Stimulated activated memory B cell treated with anti-CD40 and anti-IgM and Interleukin-4, amounts not matched to agents 10 μg/mL and 1 μg/mL and 100 μg/mL, for 72 hours (primary cell): Measurements from ENCODE around the gene MMP24.
"Not testable (repeated sequence)": the region's sequence is repeated elsewhere in the genome, so short reads cannot be mapped to it uniquely, and the experiment has no call there.

Experiments
- ATAC-seq: fragments of 150-1000 bp; cut with Tn5 transposase; 2 replicates; pipeline ENCODE4 v1.10.0; 2021
- H3K27ac Mint-ChIP-seq: one replicate; pipeline ENCODE4 v1.8.0; 2022; ENCODE audit warnings: mild to moderate bottlenecking, mixed read lengths
- H3K27me3 Mint-ChIP-seq: one replicate; pipeline ENCODE4 v1.8.0; 2022; ENCODE audit warnings: mixed read lengths
- H3K36me3 Mint-ChIP-seq: one replicate; pipeline ENCODE4 v1.8.0; 2022; ENCODE audit warnings: mixed read lengths
- H3K4me1 Mint-ChIP-seq: one replicate; pipeline ENCODE4 v1.8.0; 2022; ENCODE audit warnings: mixed read lengths
- H3K4me3 Mint-ChIP-seq: one replicate; pipeline ENCODE4 v1.8.0; 2022; ENCODE audit warnings: mild to moderate bottlenecking, moderate library complexity, mixed read lengths
- H3K9me3 Mint-ChIP-seq: one replicate; pipeline ENCODE4 v1.8.0; 2022; ENCODE audit warnings: mixed read lengths

MMP24 gene

DNA sequence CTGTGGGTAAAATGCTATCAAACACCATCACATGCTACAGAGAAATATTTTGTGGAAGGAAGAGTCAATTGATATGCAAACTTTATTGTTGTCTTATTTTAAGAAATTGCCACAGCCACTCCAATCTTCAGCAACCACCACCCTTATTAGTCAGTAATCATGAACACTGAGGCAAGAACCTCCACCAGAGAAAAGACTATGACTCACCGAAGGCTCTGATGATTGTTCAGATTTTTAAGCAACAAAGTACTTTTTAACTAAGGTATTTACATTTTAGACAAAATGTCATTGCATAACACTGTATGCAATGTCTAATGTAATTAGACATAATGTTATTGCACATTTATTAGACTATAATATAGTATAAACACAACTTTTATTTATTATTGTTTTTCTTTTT, 26.2 kb upstream of the MMP24 start:
- Mint-ChIP-seq H3K27me3 (no peaks in the 10 kb centered on the region), H3K4me1 (no peaks in the 10 kb centered on the region), H3K36me3 (peaks cover 41% of the 10 kb centered on the region), H3K9me3 (peaks cover 6% of the 10 kb centered on the region), H3K27ac (no peak overlapping the region), H3K4me3 (no peak overlapping the region)
- no peak for ATAC-seq

DNA sequence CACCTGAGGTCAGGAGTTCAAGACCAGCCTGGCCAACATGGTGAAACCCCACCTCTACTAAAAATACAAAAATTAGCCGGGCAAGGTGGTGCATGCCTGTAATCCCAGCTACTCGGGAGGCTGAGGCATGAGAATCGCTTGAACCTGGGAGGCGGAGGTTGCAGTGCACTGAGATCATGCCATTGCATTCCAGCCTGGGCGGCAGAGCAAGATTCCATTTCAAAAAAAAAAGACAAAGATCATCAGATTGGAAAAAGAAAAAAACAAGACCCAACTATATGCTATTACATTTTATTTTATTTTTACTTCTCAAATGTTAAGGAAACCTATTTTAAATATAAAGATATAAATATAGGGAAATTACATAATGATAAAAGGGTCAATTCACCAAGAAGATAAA, 25.0 kb upstream of the MMP24 start:
- not testable (repeated sequence) for H3K4me3 Mint-ChIP-seq, H3K4me1 Mint-ChIP-seq, H3K9me3 Mint-ChIP-seq, ATAC-seq, H3K27me3 Mint-ChIP-seq, H3K27ac Mint-ChIP-seq
- peaks cover 38% of the 10 kb centered on the region for H3K36me3 Mint-ChIP-seq

DNA sequence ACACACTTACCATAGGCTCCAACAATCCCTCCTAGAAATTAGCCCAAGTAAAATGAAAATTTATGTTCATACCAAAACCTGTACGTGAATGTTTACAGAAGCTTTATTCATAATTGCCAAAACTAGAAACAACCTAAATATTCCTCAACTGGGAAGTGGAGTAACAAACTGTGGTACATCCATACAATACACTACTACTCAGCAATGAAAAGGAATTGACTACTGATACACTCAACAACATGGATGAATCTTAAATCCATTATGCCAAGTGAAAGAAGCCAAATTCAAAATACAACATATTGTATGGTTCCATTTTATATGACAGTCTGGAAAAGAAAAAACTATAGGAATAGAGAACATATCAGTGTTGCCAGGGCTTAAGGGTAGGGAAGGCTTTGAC, 19.7 kb upstream of the MMP24 start:
- Mint-ChIP-seq H3K4me1 (no peaks in the 10 kb centered on the region), H3K4me3 (no peak overlapping the region), H3K9me3 (no peaks in the 10 kb centered on the region), H3K27ac (no peak overlapping the region), H3K27me3 (no peaks in the 10 kb centered on the region), H3K36me3 (peaks cover 18% of the 10 kb centered on the region)
- ATAC-seq, result no peak

DNA sequence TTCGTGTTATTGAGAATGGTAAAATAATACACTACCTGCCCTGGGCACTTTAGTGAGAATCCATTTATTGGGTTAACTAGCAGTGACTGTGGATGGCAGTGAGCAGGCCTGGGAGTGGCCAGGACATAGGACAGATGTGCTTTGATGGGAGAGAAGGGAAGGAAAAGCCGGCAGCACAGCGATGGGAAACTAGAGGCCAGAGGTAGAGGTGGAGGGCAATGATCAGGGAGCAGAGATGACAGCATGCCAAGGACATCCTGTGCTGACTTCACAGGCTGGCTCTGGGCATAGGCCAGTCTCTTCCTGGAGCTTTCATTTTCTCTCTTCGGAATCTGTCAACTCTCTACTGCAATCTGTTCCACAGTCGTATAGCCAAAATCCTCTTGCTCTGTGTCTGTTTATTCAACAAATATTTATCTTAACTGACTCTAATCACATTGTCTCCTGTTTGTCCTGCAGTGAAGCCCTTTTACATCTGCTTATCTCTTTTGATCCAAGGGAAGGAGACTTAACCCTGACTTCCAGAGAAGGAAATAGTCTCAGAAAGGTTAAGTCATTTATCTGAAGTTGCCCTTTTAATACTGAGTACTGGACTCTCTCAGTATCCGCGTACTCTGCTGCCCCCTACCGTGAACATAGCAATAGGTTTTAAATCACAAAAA, 18.4 kb upstream of the MMP24 start:
- Mint-ChIP-seq H3K4me1 (no peaks in the 10 kb centered on the region), H3K4me3 (no peak overlapping the region), H3K36me3 (peaks cover 18% of the 10 kb centered on the region), H3K9me3 (no peaks in the 10 kb centered on the region), H3K27ac (no peak overlapping the region), H3K27me3 (no peaks in the 10 kb centered on the region)
- ATAC-seq, result peak; percentile 77

DNA sequence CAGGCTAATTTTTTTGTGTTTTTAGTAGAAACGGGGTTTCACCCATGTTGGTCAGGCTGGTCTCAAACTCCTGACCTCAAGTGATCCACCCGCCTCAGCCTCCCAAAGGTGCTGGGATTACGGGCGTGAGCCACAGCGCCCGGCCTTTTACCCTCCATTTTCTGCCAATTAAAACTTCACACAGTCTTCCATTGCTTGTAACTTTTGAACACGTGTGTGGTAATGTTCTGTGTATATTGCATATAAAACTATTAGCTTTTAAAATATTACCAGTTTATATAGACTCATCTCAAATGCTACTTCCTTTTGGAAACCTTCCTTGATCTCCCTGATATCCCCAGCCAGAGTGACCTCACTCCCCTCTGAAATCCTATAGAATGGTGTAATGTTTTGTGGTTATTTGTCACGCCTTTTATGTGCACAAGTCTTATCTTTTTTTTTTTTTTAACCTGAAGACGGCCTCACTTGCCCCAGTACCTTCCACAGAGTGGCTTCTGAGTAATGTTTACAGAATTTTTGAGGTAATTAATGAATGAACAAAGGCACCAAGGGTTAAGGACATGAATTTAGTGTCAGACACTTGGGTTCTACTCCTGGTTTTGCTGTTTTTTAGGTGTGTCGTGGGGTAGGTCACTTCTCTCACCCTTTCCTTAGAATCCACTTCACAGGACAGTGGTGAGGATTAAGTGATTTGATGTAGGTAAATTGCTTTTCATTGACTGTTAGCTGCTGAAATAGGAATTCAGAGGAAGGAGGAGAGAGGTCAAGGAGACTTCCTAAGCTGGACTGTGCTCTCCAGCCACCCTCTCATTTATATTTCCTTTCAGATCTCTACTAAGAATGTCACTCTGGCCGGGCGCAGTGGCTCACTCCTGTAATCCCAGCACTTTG, 11.2 kb upstream of the MMP24 start:
- no peak for ATAC-seq
- H3K4me1 Mint-ChIP-seq, result no peaks in the 10 kb centered on the region

DNA sequence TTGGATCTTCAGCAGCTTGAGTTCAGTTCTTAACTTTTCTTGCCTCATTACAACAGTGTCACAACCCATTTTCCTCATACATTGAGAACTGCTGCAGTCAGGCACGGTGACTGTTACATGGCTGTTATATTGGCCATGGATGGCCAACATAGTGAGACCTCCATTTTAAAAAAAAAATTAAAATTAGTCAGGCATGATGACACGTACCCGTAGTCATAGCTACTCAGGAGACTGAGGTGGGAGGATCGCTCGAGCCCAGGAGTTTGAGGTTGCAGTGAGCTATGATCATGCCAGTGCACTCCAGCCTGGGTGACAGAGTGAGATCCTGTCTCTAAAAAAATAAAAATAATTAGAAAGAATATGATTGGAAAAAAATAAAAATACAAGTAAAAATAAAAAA, 9.9 kb upstream of the MMP24 start:
- Mint-ChIP-seq H3K4me1 (no peaks in the 10 kb centered on the region), H3K36me3 (peaks cover 25% of the 10 kb centered on the region), H3K27me3 (no peaks in the 10 kb centered on the region), H3K4me3 (no peak overlapping the region), H3K27ac (no peak overlapping the region), H3K9me3 (no peaks in the 10 kb centered on the region)
- no peak for ATAC-seq

More for the DNA sequence above, 11.2 kb upstream of the MMP24 start:
- H3K9me3 Mint-ChIP-seq, result no peaks in the 10 kb centered on the region
- H3K27ac Mint-ChIP-seq, result no peak overlapping the region
- no peaks in the 10 kb centered on the region for H3K27me3 Mint-ChIP-seq
- H3K36me3 Mint-ChIP-seq, result peaks cover 25% of the 10 kb centered on the region
- H3K4me3 Mint-ChIP-seq, result no peak overlapping the region

DNA sequence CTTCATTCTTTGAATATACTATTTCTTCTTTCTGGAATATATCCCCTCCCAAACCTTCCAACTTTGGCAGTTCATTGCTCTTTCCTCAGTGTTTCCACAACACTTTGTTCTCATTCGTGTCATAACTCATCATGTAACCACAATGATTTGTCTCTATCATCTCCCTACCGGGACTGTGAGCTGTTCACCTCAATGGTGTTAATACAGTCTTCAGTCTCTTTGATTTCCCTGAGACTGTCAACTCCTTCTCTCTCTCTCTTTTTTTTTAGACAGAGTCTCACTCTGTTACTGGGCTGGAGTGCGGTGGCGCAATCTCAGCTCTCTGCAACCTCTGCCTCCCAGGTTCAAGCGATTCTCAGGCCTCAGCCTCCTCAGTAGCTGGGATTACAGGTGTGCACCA, 2.5 kb upstream of the MMP24 start:
- Mint-ChIP-seq H3K4me3 (no peak overlapping the region), H3K27ac (no peak overlapping the region), H3K27me3 (peaks cover 26% of the 10 kb centered on the region), H3K36me3 (peaks cover 13% of the 10 kb centered on the region), H3K4me1 (peaks cover 11% of the 10 kb centered on the region), H3K9me3 (no peaks in the 10 kb centered on the region)
- no peak for ATAC-seq

DNA sequence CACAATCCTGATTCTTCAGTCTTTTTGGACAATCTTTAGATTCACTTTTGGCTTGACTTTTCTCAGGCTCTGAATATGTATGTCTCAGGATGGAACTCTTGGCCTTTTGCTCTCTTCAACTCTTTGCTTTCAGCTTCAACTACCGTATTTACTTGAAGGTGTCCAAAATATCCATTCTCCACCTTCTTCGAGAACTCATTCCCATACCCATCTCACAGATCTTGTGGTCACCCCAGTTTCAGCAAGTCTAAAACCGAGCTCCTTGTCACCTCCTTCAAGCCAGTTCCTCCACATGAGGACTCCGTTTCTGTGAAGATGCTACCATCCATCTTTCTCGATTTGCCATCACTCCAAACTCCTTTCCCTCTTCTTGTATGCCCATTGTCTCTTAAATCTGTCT, 2.0 kb upstream of the MMP24 start:
- Mint-ChIP-seq H3K27ac (no peak overlapping the region), H3K4me3 (no peak overlapping the region), H3K9me3 (no peaks in the 10 kb centered on the region), H3K36me3 (peaks cover 17% of the 10 kb centered on the region), H3K4me1 (peaks cover 11% of the 10 kb centered on the region), H3K27me3 (peaks cover 32% of the 10 kb centered on the region)
- ATAC-seq, result no peak

DNA sequence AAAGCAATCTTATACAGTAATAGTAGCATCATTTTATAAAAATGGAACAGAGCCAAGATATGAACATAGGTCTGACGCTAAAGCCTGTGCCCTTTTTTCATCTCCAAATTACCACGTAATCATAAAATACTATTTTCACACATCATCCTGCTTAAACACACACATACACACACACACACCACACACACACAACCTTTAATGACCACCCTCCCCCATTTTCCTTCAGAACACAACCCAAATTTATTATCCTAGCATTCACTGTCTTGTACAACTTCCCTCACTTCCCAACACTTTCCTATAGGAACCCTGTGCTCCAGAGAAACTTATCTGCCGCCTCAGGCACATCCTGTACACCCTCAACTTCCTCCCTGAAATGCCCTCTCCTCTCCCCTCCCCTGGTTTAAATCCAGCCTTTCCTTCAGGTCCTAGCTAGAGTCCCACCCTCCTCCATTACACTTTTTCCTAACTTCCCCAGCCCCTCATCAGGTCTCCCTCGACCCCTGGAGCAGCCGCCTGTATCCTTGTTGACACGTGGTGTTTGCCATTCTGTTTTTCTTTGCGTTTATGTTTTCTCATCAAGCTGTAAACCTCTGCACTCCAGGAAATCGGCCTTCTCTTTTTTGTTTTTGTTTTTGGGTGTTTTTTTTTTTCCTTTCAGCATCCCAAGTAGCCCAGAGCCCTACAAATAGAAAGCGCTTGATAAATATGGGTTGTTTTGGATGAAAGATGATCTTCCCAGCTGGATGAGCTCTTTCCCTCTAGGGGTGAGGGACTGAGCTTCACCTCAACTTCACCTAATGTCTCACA, 968 bp upstream of the MMP24 start:
- Mint-ChIP-seq H3K27ac (no peak overlapping the region), H3K27me3 (peaks cover 38% of the 10 kb centered on the region), H3K36me3 (peaks cover 21% of the 10 kb centered on the region), H3K4me3 (no peak overlapping the region), H3K9me3 (no peaks in the 10 kb centered on the region), H3K4me1 (peaks cover 11% of the 10 kb centered on the region)
- ATAC-seq, result no peak

DNA sequence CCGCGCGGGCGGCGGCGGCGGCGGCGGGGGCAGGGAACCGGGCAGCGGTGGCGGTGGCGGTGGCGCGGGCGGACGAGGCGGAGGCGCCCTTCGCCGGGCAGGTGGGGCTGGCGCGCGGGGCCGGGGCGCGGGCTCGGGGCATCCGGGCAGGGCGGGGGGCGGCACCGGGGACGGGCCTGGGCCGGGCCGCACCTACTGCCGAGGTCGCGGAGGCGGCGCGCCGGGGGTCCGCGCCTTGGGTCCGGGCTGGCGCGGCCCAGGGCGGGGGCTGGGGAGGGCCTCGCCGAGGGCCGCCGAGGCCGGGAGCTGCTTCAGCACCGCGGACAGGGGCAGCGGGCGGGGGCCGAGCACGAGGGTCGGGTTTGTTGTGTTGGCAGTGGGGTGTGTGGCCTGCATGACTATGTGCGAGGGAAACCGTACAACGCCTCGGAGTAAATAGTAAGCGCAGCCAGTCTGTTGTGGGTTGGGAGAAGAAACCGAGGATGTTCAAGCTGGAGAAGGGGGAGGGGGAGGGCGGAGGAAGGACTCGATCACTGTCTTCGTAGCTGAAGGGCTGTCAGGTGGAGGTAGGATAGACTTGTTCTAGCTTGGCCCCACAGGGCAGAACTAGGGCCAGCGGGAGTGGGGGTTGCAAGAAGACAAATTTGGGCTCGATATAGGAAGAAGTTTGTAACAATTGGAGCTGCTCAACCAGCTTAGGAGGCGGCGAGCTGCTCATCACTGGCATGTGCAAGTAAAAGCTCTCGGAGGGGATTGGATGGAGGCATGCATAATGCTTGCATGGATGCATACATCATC, 593 bp downstream of the MMP24 start:
- H3K4me3 Mint-ChIP-seq, result peak overlapping the region; percentile 50
- H3K27ac Mint-ChIP-seq, result no peak overlapping the region
- peak; percentile 50 for ATAC-seq
- no peaks in the 10 kb centered on the region for H3K9me3 Mint-ChIP-seq
- H3K27me3 Mint-ChIP-seq, result peaks cover 46% of the 10 kb centered on the region
- peaks cover 33% of the 10 kb centered on the region for H3K36me3 Mint-ChIP-seq
- H3K4me1 Mint-ChIP-seq, result peaks cover 11% of the 10 kb centered on the region

DNA sequence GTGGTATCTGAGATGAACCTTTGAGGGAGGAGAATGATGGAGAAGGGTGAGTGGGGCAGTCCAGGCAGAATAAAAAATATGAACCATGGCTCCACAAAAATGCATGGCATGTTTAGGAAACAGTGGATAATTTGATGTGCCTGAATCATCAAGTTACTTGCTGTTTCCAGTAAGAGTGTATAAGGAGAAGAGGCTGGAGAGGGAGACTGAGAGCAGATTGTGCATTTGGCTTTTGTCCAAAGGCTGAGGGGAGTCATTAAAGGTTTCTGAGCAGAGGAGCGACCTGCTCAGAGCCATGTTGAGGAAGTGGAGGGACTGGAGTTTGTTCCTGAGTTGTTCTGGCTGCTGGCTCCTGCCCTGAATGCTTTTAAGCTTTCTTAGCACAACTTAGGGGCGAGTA, 6.1 kb downstream of the MMP24 start:
- H3K27me3 Mint-ChIP-seq, result peaks cover 42% of the 10 kb centered on the region
- ATAC-seq, result no peak
- H3K9me3 Mint-ChIP-seq, result no peaks in the 10 kb centered on the region
- no peak overlapping the region for H3K4me3 Mint-ChIP-seq
- H3K27ac Mint-ChIP-seq, result no peak overlapping the region
- peaks cover 66% of the 10 kb centered on the region for H3K36me3 Mint-ChIP-seq
- H3K4me1 Mint-ChIP-seq, result no peaks in the 10 kb centered on the region

DNA sequence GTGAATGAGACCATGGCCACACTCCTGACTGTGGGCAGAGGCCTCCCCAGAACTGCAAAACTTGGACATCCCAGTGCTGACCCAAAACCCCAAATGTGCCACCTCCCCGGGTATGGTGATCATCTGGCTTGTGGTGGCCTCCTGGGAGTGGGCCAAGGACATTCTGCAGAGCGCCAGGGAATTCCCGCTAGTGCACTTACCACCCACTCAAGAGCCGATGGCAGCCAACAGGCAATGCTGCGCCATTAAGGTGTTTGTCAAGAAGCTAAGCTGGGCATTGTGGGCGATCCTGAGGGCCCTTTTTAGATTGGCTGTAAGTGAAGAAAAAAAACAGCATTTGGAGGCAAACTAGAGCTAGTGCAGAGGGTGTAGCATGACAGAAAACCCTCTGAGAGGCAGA, 9.4 kb downstream of the MMP24 start:
- Mint-ChIP-seq H3K27ac (no peak overlapping the region), H3K27me3 (peaks cover 34% of the 10 kb centered on the region), H3K36me3 (peaks cover 66% of the 10 kb centered on the region), H3K4me1 (no peaks in the 10 kb centered on the region), H3K9me3 (no peaks in the 10 kb centered on the region), H3K4me3 (no peak overlapping the region)
- no peak for ATAC-seq

DNA sequence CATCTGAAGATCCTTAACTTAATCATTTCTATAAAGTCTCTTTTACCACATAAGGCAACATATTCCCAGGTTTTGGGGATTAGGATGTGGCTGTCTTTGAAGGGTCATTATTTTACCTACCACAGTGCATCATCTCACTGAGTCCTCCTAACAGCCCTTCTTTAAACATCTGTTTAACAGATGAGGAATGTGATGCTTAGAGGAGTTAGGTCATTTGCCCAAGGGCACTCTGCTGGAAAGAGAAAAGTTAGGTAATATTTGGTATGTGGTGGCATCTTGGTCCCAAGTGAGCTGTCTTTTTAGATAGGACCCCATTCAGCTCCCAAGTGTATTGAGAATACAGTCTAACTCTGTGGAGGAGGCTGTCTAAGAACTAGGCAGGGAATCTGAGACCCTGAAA, 11.0 kb downstream of the MMP24 start:
- Mint-ChIP-seq H3K4me1 (no peaks in the 10 kb centered on the region), H3K4me3 (no peak overlapping the region), H3K27ac (no peak overlapping the region), H3K36me3 (peaks cover 54% of the 10 kb centered on the region), H3K27me3 (peaks cover 25% of the 10 kb centered on the region), H3K9me3 (no peaks in the 10 kb centered on the region)
- ATAC-seq, result no peak

DNA sequence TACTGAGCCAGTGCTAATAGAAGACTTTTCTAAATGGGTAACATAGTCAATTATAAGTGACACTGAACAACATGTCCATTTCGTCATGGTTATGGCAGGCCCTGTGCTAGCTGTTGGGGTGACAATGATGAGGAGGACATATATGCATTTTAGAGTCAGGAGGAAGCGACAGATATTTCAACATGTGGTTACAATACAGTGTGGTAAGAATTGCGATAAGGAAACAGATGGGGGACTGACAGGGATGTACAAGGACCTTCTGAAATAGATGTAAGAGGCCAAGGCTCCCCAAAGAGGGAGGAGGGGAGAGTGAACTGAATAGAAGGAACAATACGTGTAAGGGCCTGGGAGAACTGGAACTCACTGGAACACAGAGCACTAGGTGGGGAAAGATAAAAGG, 11.7 kb downstream of the MMP24 start:
- peaks cover 21% of the 10 kb centered on the region for H3K27me3 Mint-ChIP-seq
- ATAC-seq, result no peak
- no peak overlapping the region for H3K4me3 Mint-ChIP-seq
- no peaks in the 10 kb centered on the region for H3K4me1 Mint-ChIP-seq
- peaks cover 50% of the 10 kb centered on the region for H3K36me3 Mint-ChIP-seq
- no peaks in the 10 kb centered on the region for H3K9me3 Mint-ChIP-seq
- H3K27ac Mint-ChIP-seq, result no peak overlapping the region

DNA sequence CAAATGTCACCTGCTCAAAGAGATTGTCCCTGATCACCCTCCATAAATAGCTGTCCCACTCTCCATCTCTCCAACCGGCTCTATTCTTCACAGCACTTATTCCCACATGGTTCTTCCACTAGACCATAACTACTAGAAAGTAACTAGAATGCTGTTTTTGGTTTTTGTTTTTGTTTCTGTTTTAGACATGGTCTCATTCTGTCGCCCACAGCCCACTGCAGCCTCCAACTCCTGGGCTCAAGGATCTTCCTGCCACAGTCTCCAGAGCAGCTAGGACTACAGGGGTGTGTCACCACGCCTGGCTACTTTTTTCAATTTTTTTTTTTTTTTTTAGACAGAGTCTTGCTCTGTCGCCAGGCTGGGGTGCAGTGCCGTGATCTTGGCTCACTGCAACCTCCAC, 12.2 kb downstream of the MMP24 start:
- Mint-ChIP-seq H3K27ac (no peak overlapping the region), H3K4me3 (no peak overlapping the region), H3K27me3 (peaks cover 20% of the 10 kb centered on the region), H3K9me3 (no peaks in the 10 kb centered on the region), H3K4me1 (no peaks in the 10 kb centered on the region), H3K36me3 (peaks cover 49% of the 10 kb centered on the region)
- no peak for ATAC-seq
